ENCODE measurements around the gene MRPS25.

Gene MRPS25

DNA sequence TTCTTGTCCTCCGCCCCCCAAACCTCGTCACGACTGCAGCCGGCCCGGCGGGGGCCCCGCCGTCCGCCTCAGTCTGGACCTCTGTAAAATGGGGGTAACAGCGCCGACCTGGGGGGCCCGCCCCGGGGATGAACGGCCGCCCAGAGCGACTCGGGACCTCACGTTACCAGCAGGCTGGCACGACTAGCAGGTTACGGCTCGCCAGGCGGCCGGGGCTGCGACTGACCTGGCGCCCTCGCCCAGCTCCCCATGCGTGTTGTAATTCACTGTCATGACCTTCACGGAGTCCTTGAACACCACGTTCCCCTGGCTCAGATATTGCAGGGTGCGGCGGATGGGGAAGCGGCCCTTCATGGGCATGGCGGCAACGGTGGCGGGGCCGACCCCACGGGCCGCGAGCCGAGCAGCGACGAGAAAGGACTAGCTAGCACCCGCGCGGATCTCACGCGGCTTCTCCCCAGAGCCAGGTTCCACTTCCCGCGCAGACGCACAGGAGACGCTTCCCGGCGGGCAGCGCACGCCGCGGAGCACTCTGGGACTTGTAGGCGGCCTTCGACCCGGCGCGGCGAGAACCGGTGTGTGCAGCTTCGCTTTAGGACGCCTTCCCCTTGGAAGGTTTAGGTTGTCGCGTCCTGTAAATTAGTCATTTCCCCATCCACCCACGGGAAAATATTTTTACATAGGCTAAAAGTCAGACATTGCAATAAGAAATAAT lies at the start of gene MRPS25:
TSS of gene MRPS25 (minus strand) at position 481 of the 715 bp plus-strand sequence. CDS start at position 360, 121 bp downstream.
- DNase-seq (ENCODE audit: low read depth in 2 of 2), result peak; percentile 72

DNA sequence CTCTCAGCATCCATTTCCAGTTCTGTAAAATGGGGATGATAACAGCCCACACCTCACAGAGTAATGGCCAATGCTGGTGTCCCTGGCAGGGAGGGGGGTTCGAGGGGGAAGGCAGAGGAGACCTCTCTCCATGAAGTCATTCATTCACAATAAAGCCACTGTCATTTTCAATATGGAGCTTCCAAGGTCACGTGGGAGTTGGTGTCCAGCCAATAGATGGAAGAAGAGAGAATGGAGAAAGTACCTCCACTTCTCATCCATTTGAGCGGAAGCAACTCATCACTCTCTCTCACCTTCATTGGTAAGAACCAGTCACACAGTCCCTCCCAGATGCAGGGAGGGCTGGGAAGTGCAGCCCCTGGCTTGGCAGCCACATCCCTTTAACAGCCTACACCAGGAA lies 48.8 kb upstream of the MRPS25 start:
- DNase-seq (ENCODE audit: low read depth in 2 of 2), result no peak

DNA sequence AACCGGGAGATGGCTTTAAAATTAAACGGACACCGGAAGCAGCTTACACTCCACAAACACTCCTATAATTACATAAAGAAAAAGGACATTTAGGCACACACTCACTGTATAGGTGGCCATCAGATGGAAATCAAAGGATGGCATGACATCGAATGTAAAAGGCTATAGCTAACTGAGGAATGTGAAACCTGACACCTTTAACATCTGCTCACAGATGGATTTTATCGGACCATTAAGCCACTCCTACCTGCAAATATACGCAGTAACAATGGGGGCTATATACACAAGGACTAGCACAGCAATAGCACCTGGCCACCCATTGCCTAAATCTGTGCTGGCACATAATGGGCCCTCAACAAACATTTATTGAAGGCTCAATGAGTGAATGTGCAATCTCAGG lies 48.4 kb upstream of the MRPS25 start:
- no peak for DNase-seq (ENCODE audit: low read depth in 2 of 2)

GRCh38 chr3:15112011-15112410 lies 46.9 kb upstream of the MRPS25 start:
- no peak for DNase-seq (ENCODE audit: low read depth in 2 of 2)

- no peak for DNase-seq (ENCODE audit: low read depth in 2 of 2)
Observed at GRCh38 chr3:15110206-15110605, 45.1 kb upstream of the MRPS25 start.

- DNase-seq (ENCODE audit: low read depth in 2 of 2), result no peak
Observed at GRCh38 chr3:15108869-15109268, 43.8 kb upstream of the MRPS25 start.

DNA sequence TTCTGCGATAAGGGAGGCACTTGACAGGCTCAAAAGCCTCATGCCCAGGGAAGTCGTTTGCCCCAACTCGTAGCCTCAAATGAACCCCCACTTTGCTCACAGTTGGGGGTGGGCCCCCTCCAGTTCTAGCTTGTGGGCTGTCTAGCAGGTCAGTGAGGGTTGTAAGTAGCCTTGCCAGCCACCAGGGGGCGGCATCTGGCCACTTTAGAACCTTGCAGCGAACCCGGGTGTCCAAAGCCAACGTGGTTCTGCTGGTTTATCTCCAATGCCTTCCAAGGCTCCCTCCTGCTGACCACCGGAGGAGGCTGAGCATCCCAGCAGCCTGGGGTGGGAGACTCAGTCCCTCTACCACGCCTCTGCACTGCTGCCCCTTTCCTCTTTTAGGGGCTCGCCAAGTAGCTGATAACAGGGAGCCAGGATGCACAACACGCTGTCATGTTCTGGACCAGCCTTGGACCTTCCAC lies 43.0 kb upstream of the MRPS25 start:
- DNase-seq (ENCODE audit: low read depth in 2 of 2), result peak; percentile 48 to 56

GRCh38 chr3:15107075-15107947 lies 42.2 kb upstream of the MRPS25 start:
- no peak for DNase-seq (ENCODE audit: low read depth in 2 of 2)

DNA sequence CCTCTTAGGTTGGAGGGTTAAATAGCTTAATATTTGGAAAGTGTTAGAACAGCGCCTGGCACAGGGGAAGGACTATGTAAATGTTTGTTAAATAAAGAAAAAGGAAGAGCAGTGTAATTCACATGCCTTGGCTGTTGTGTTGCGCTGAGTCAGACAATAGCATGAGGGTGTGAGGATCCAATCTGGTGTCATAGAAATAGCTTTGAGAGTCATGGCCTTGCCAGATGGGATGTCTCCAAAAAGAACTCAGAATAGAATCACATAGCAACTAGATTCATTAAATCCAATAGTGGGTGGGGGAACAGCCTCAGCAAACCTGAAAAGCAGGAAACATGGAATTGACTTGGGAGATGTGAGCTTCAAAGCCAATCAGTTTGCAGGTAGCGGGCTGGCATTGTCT lies 37.7 kb upstream of the MRPS25 start:
- DNase-seq (ENCODE audit: low read depth in 2 of 2), result no peak

DNA sequence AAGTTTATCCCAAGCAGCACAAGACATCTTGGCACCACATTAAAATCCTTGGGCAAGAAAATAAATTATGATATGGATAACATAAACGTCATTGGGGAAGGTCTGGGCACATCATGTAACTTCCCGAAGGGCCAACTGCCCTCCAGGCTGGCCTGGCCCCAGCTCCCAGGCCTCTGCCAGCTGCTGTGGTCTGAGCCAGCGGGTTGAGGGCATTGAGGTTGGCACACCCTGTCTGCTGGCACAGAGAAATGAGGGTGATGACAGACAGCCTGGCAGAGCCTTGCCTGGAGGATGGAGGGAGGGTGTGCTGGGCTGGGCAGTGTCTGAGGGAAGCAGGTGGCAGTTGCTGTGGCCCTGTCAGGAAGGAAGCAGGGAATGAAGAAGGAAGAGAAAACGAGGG lies 37.1 kb upstream of the MRPS25 start:
- no peak for DNase-seq (ENCODE audit: low read depth in 2 of 2)

GRCh38 chr3:15099364-15100098 lies 34.4 kb upstream of the MRPS25 start:
- no peak for DNase-seq (ENCODE audit: low read depth in 2 of 2)

- DNase-seq (ENCODE audit: low read depth in 2 of 2), result peak; percentile 78 to 88
Observed at GRCh38 chr3:15098503-15099363, 33.6 kb upstream of the MRPS25 start, which contains the start of gene RBSN. Gene RBSN, minus strand, starts transcription at chr3:15099148. Its CDS starts 3,028 bp downstream, at chr3:15096120.

- no peak for DNase-seq (ENCODE audit: low read depth in 2 of 2)
Observed at GRCh38 chr3:15097891-15098290, 32.8 kb upstream of the MRPS25 start.

DNA sequence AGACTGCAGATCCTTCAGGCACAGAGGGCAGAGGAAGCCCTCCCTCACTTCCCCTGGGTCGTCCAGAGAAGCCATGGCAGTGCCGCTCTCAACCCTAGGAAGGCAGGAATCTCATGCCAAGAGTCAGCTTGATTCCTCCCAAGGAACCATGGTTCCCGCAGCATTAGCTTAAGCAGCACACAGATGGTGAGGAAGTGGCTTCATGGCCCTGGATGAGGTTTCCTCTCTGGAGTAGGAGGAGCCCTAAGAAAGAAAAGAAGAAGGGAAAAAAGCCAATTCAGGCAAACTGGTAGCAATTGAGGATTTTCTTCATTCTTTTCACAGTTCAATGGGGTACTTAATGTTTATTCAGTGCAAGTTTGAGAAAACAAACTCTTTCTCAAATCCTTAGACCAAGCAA lies 30.9 kb upstream of the MRPS25 start:
- no peak for DNase-seq (ENCODE audit: low read depth in 2 of 2)

GRCh38 chr3:15094187-15094875 lies 29.2 kb upstream of the MRPS25 start:
- DNase-seq (ENCODE audit: low read depth in 2 of 2), result no peak

DNA sequence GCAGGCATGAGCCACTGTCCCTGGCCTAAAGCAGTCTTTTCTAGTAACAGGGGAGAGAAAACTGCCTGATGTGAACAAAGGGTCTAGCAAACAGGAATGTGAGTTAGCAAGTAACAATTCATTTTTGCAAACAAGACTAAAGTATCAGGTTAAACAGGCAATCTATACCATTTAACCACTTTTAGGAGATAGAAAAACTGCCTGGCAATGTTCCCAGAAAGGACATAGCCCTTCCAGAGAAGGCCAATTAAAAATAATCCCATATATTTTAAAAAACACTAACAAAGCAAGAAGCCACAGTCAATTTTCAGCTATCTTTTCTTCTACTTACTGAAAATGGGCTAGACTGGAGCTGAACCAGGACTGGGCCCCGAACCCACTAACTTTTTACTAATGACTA lies 27.6 kb upstream of the MRPS25 start:
- DNase-seq (ENCODE audit: low read depth in 2 of 2), result no peak

DNA sequence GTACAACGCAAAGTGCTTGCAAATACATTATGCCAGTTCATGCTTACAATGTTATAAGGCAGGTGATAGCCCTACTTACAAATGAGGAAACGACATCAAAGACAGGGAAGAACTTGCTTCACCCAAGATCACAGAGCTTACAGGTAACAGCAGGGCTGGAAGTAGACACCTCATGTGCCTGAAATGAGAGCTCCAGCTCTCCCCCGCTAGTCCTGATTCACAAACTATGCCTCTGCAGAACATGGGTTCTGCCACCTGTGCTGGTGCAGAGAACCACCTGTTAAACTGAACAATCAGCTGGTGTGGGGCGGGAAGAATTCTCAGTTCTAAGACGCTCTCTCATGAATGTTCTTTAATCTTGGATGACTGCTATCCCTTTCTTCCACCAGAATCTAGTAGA lies 26.5 kb upstream of the MRPS25 start:
- no peak for DNase-seq (ENCODE audit: low read depth in 2 of 2)

- no peak for DNase-seq (ENCODE audit: low read depth in 2 of 2)
Observed at GRCh38 chr3:15089201-15089600, 24.1 kb upstream of the MRPS25 start.

- DNase-seq (ENCODE audit: low read depth in 2 of 2), result no peak
Observed at GRCh38 chr3:15086699-15087098, 21.6 kb upstream of the MRPS25 start.

DNA sequence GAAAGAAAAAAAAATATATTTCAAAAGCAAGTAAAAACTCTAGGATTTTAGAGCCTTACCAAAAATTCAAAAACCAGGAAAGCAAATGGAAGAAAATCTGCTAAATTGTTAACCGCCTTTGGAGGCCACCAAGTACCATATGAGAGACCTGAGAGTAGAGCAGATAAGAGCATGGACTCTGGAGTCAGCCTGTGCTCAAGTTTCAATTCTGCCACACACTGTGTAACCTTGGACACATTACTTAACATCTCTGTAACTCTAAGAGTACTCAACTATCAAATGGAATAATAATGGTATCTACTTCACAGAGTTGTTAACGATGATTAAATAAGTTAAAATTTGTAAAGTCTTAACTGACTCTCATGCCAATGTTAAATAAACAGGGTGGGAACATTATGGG lies 21.1 kb upstream of the MRPS25 start:
- DNase-seq (ENCODE audit: low read depth in 2 of 2), result no peak

DNA sequence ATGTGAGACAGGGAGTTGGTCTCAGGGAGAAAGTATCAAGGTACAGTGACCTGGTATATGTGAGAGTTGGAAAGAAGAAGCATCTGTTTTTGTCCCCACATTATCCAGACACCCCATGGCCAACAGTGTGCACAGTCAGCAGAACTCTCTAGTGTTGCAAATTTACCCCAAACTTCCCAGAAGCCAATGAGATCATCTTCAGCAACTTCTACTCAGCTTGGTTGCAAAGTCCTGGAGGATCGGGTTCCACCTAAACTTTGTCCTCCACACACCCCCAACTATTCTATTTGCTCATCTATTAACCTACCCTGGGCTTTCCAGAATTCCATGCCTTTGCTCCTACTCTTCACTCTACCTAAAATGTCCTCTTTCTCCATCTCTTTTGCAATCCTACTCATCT lies 18.1 kb upstream of the MRPS25 start:
- no peak for DNase-seq (ENCODE audit: low read depth in 2 of 2)

All from stimulated activated CD4-positive, alpha-beta T cell treated with anti-CD3 and anti-CD28 coated beads, Interleukin-1b, Interleukin-23, amount 100 ng/mL, for 1 hour (primary cell).